Lower leg skin (tissue), 3 donors: Measurements from ENCODE around the gene PRPF6.

Experiments
- CTCF ChIP-seq, 3 donors: fragments of 450-650 bp; IDR thresholded peaks; one replicate each; pipeline ENCODE4 v1.5.1; 2016; ENCODE audit warnings: antibody characterized with exemption in 3 of 3, mild to moderate bottlenecking in 3 of 3, moderate library complexity in 2 of 3
- POLR2A ChIP-seq, 2 donors: fragments of 450-650 bp; IDR thresholded peaks; one replicate each; pipeline ENCODE4 v1.6.1; 2016 to 2017; ENCODE audit warnings: antibody characterized with exemption in 2 of 2, mild to moderate bottlenecking in 1 of 2, moderate library complexity in 1 of 2

- TF ChIP-seq CTCF (IDR thresholded peaks at IDR 0.05), result no peak
- no peak for TF ChIP-seq POLR2A (IDR thresholded peaks at IDR 0.05)
Measured at GRCh38 chr20:64029293-64030117, 48.6 kb downstream of the PRPF6 start.
